Stimulated activated CD8-positive, alpha-beta memory T cell treated with anti-CD3 and anti-CD28 coated beads, Interleukin-4, amount 100 ng/mL, for 24 hours (primary cell): ENCODE results near the gene HECW1.
"Not testable (repeated sequence)": the region's sequence is repeated elsewhere in the genome, so short reads cannot be mapped to it uniquely, and the experiment has no call there.

Source experiments
- DNase-seq: peaks from one replicate; pipeline ENCODE4 v3.0.0-alpha.2; 2020; ENCODE audit warnings: low read depth

The HECW1 gene

DNA sequence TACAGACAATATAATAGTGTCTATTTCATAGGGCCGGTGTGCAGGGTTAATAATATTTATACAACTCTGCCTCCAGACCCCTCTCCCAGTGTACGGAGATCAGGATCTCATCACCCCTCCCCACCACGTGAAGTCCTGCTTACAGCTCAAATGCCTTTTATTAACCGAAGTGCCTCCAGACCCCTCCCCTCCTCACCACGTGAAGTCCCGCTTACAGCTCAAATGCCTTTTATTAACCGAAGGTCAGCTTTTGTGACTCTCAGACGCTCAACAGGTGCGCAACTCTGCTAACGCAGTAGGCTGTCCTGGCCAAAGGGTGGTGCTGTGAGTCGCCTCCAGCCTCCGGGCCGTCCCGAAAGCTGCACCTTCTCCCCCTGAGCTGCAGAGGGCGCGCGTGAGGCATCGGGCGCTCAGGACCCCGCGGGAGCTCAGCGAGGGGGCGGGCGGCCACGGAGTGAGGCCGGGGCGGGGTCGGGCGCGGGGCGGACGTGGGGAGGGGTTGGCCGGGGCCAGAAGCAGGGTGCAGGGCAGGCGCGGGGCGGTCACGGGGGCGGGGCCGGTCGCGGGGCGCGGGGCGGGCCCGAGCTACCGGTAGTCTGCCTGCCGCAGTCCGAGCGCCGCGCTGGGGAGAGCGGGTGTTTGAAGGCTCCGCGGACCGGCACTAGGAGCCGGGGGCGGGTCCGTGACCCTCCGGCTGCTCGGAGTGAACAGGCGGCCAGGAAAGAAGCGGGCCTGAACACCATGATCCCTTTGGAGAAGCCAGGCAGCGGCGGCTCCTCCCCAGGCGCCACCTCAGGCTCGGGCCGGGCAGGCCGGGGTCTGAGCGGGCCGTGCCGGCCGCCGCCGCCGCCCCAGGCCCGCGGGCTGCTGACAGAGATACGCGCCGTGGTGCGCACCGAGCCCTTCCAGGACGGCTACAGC is 470.3 kb downstream of the HECW1 start, which contains the start of gene STK17A:
TSS of gene STK17A (plus strand) at position 606 of the 921 bp plus-strand sequence. CDS start at position 742, 136 bp downstream.
- DNase-seq, result peak; percentile 88

- DNase-seq, result peak; percentile 41
These were observed 471.2 kb downstream of the HECW1 start for GRCh38 chr7:43583424-43584194.

- no peak for DNase-seq
These were observed 471.7 kb downstream of the HECW1 start for GRCh38 chr7:43584195-43584586.

- not testable (repeated sequence) for DNase-seq
These were observed 472.3 kb downstream of the HECW1 start for GRCh38 chr7:43584733-43585132.

DNA sequence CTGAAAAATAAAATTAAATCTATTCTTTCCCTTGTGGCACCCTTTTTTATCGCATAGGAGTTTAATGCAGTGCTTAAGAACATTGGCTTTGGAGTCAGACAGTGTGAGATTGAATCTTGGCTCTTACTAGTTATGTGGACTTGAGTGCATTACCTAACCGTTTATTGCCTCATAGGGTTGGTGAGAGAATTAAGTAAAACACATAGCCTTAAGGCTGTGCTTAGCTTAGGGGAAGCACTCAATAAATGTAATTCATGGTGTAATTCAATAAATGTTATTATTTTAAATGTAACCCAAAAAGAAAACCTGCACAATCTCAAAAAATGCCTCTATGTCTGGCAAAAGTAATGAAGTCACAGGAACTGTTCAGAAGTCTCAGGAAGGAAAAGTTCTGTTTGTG is 473.1 kb downstream of the HECW1 start:
- DNase-seq, result no peak

DNA sequence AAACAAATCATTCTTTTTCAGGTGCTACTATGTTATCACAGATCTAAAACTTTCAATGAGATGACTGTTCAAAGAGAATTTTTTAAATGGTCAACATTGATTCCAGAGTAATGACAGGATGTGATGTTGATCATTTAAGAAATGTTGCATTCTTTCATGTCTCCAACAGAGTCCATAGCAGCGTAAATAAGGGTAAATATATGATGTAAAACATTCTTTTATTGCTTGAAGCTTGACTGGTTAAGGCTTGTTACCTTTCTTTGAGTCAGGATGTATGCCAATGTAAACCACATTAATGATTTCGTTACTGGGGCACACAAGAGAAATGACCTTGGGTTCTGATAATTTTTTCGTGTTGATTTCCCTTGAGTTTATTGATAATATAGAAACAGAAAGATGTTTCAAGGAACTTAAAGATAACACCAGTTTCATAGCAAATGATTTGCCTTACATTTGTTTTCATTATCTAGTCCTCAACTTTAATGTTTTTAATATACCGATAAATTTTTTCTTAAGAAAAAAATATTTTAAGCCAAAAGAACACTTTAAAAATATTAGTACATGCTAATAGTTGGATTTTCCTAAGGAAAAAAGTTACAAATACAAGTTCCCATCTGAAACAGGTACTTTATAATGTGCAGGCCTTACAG is 473.9 kb downstream of the HECW1 start:
- no peak for DNase-seq

DNA sequence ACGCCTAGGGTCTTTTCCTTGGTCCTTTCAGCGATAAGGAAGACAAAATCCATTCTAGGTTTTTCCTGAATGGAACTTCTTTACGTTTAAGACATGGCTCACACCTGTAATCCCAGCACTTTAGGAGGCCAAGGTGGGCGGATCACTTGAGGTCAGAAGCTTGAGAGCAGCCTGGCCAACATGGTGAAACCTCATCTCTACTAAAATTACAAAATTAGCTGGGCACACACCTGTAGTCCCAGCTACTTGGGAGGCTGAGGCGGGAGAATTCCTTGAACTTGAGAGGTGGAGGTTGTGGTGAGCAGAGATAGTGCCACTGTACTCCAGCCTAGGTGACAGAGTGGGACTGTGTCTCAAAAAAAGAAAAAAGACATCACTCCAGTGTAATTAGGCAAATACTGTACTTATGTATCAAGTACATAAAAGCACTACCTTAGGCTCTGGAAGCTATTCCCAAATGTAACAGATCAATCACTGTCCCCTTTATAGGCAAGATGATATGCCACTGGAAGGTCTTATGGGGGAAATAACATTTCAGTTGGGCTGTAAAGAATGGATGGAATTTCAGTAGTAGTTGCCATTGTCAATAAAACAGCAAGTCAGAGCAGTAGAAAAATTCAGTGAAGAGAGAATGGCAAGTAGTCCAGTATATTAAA is 476.2 kb downstream of the HECW1 start:
- no peak for DNase-seq

GRCh38 chr7:43589133-43589478 is 476.7 kb downstream of the HECW1 start:
- no peak for DNase-seq

GRCh38 chr7:43589728-43590127 is 477.3 kb downstream of the HECW1 start:
- no peak for DNase-seq

DNA sequence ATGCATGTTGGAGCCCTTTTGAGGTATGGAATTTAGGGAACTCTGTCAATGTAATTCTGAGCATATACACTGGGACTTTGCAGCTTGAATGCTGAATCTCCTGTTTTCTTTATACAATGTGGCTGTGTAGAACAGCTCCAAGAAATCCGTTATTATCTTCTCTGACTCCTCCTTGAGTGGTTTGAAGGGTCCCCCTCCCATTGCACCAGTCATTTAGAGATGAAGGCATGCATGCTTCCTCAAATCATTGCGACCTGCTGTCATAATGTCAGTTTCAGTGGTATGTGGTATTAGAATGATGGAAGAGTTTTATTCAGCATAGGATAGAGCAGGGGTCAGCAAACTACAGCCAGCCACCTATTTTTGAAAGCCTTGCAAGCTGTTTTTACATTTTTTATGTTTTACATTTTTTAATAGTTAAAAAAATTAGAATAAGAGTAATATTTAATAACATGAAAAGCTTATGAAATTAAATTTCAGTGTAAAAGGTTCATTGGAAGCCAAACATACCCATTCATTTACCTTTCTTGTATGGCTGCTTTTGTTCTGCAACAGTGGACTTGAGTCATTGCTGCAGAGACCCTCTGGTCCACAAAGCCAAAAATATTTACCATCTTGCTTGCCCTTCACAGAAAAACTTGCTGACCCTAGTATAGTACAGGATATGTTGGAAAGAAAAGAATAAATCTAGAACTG is 478.6 kb downstream of the HECW1 start:
- DNase-seq, result no peak

GRCh38 chr7:43591558-43592180 is 479.2 kb downstream of the HECW1 start:
- no peak for DNase-seq

- no peak for DNase-seq
These were observed 479.9 kb downstream of the HECW1 start for GRCh38 chr7:43592326-43592725.

DNA sequence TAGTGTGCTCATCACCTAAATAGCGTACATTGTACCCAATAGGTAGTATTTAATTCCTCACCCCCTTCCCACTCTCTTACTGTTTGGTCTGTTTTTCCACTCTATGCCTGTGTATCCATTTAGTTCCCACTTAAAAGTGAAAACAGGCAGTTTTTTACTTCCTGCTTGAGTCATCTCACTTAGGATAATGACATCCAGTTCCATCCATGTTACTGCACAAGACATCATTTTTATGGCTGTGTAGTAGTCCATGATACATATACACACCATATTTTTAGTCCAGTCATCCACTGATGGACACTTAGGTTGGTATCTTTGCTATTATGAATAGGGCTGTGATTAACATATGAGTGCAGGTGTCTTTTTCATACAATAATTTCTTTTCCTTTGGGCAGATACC is 480.6 kb downstream of the HECW1 start:
- DNase-seq, result no peak

- no peak for DNase-seq
These were observed 481.6 kb downstream of the HECW1 start for GRCh38 chr7:43594020-43594419.

DNA sequence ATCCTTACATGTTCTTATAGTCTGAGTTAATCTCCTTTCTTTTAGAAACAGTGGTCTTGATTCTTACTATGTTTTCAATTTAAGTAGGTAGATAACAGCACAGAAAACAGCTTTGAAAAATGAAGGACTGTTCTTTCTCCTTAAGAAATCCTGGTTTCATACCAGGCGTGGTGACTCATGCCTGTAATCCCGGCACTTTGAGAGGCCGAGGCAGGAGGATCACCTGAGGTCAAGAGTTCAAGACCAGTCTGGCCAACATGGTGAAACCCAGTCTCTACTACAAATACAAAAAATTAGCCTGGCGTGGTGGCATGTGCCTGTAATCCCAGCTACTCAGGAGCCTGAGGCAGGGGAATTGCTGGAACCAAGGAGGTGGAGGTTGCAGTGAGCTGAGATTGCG is 484.0 kb downstream of the HECW1 start:
- DNase-seq, result not testable (repeated sequence)

DNA sequence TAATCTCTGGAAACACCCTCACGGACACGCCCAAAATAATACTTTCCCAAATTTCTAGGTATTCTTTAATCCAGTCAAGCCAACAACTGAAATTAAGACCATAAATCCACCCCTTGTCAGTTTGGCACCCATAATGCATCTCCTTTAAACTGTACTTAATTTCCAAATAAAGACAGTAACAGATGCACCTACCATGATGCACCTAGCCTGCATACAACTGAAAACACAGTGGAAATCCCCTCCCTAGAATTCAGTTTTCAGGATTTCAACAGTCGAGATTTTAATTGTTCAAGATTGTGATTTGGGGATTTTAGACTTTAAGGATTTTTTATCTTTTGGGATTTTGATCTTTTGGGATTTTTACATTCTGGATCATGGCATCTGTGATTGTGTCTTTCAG is 487.6 kb downstream of the HECW1 start:
- DNase-seq, result no peak

GRCh38 chr7:43602256-43602655 is 489.8 kb downstream of the HECW1 start:
- no peak for DNase-seq

DNA sequence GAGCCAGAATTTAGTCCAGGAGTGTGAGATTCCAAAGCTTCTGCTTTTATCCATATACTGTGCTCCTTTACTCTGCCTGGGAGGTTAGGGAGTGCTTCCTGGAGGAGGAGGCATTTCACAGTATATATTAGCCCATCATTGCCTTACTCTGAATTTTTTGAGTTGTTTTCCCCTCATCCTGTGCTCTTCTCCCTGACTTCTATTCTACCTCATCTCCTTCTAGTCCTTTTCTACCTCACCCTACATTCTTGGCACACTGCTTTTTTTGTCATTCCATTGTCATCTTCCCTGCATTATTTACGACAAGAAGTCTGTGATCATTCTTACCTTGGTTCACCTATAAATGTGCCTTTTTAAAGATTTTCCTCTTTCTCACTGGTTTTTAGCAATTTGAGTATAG is 491.8 kb downstream of the HECW1 start:
- no peak for DNase-seq

- DNase-seq, result no peak
These were observed 496.6 kb downstream of the HECW1 start for GRCh38 chr7:43609097-43609496.

DNA sequence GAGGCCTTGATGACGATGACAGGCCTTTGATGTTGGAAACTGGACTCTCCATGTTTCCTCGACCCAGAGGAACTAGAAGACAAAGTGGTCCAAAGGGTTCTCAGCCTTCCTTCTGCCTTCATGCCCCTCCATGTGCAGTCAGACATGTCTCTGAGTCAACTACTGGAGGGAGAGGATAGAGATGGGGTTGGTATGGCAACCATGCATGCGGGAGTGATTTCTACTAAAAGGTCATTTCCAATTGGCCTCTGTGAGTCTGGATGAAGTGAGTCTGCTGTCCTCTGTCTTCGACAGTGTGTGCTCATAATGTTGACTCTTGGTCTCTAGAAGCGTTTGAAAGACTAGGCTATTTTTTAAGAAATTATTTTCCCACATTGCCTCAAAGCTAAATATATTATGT is 499.7 kb downstream of the HECW1 start:
- DNase-seq, result no peak
